Islet precursor cell (in vitro differentiated cells): ENCODE results near the gene BMP7.
"Not testable (repeated sequence)": the region's sequence is repeated elsewhere in the genome, so short reads cannot be mapped to it uniquely, and the experiment has no call there.

Experiments
- DNase-seq: peaks from one replicate; pipeline ENCODE4 v3.0.0-alpha.2; 2018

The BMP7 gene

DNA sequence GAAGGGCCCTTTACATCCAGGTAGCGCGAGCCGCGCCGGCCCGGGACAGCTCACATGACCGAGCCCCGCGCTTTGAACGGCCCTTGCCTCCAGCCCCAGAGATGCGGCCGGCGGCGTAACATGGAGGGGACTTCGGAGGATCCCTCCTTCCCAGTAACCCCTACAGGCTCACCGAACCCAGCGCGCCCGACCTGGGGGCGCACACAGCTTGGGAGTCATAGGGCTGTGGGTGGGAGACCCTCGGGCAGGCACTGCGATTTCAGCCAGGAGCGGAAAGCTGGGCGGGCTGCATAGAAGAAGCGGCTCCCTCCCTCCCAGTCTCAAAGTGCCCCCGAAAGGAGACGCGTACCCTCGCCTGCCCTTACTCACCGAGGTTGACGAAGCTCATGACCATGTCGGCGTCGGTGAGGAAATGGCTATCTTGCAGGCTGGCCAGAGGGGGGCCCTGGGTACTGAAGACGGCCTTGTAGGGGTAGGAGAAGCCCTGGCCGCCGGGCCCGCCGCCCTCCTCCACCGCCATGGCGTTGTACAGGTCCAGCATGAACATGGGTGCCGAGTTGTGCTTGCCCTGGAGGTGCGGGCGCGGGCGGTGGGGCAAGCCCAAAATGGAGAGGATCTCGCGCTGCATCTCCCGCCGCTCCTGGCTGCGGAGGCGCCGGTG is 975 bp downstream of the BMP7 start:
- no peak for DNase-seq

DNA sequence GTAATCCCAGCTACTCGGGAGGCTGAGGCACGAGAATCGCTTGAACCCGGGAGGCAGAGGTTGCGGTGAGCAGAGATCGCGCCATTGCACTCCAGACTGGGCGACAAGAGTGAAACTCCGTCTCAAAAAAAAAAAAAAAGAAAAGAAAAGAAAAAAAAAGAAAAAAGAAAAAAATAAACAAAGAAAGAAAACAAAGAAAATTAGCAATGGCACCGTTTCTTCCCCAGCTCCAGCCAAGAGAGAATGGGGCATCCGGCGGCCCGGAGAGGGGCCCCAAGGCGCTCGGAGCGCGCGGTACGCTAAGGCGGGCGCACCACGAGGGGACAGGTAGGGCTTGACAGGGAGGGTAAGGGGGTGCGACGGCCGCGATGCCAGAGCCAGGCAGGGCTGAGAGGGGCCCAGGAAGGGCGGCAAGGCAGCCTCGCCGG is 1.5 kb downstream of the BMP7 start:
- DNase-seq = not testable (repeated sequence)

DNA sequence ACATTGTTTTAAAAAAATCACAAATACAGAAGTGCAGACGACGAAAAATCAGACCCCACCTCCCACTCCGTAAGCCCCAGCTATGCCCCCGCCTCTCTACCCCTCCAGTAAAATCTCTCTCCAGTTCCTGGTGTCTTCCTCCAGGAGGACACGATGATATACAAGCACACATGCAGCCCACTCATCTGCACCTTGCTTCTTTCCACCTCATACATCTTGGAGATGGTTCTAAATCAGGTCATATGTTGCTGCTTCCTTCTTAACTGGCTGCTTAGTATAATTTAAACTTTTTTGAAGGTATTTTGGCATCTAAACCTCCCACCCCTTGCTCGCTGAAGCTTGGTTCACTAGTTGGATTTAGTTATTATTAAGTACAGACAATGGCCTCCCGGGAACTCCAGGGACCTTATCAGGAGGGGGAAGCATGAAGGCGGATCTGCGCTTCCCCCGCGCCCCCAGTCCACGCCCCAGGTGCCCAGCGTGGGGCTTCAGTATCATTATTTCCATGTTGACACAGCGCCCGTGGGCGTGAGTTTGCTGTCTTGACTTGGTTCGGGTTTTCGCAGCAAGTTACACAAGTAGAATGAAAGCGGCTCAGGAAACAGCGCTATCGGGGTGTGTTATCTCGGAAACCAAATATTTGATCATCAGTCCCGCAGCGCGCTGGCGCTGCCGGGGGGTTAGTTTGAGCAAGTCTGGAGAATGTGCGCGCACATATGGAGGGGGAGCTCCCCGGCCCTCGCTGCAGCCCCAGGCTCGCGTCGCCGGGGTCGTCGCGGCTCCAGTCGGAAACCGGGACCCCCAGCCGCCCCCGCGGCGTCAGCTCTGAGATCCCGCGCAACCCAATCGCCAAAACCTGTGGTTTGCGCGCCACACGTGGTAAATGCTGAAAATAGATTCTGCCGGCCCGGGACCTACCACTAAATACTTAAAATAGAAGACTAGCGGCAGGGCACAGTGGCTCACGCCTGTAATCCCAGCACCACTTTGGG is 2.3 kb downstream of the BMP7 start:
- DNase-seq = no peak

DNA sequence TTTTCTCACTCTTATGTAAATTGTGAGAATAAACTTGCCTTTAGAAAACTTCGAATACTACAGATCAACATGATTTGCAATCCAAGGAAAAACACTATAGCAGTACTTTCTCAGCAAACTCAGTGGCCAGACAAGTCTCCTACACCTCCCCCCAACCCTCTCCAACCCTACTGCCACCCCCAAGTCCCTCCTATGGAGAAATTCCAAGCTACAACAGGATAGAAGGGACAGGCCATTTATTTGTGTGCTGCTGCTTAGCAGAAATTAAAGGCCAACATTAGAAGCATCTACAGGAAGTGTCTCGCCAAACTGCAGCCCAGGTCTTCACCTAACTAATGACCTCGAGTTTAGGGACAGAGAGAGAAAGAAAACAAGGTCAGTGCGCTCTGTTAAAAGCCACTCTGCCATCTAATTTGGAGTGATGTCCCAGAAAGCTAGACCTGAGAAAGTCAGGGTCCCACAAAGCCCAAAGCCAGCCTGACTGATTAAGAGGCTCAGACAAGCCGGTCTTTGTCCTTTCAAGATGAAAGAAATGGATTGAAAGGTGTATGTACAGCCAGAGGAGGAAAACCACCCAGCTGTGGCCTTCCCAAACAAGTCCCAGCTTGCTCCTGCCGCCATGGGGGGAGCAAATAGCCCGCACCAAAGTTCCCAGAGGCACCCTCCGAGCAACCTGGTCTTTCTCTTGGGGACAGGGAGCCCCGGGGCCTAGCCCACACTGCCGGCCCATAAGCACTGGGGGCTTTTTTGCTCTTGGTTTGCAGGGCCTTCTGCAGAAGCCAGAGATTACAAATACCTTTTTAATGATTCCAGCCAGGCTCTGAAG is 3.4 kb downstream of the BMP7 start:
- peak; percentile 81 for DNase-seq

DNA sequence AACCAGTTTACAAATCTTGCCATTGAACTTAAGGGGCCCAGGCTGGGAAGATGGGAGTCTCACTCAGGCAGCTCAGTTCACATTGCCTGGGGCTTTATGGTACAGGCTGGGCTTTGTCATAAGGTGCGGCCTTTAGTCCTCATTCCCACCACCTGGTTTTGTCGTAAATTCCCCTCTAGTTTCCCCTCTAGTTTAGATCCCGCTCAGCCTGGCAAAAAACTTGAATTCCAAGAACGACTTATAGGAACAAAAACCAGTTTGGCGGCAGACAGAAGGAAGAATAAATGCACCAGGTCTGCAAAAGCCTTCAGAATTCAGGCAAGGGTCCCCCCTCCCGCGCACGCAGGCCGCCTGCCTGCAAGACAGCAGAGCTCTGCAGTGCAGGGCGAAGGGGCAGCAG is 4.1 kb downstream of the BMP7 start:
- peak; percentile 76 for DNase-seq

DNA sequence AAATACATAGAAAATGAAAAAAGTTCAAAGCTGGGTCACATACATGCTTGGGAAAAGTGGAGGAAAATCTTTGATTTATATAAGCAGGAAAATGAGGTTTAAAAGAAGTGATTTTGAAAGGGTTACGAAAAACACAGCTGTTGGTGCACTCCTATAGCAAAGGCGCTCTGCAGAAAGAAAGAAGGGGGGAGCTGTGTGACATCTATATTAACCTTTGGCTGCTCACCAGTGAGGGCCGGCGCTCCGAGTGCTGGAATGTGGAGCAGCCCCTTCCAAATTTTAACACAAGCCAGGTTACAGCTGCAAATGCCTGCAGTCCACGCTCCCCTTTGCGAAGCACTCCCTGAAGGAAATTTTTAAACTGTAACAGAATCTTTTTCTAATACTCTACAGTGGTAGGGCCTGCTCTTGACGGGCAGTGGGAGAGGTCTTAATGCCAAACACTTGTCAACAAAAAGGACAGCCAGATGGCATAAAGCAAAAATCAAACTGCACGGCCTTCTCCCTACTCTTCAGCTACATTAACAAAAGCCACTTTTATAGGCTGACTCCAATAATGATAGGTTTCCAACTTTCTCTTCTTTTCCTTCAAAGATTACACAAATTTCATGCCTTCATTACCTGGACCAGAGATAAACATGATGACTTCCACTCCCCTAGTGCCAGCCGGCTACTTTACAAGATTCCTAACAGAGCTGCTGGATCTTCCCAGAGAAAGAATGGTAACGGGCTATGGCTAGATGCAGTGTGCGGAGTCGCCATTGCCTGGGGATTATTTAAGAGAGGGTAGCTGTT is 4.8 kb downstream of the BMP7 start:
- DNase-seq = no peak

DNA sequence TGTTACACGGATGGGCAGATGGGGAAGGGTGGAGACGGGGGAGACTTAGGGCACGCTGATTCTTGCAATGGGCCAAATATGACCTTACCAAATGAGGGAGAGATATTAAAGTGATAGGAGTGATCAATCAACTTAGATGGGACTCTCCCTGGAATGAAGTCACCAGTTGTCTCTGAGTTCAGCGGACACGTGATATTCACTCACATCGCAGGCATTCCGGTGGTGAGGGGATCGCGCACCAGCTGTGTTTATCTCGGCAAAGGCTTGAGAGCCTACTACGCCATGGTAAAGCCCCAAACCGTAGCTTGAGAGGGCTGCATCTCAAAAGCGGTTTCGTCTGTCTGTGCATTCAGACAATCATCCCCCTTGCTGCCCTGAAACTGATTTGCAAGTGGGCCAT is 5.5 kb downstream of the BMP7 start:
- DNase-seq = no peak

DNA sequence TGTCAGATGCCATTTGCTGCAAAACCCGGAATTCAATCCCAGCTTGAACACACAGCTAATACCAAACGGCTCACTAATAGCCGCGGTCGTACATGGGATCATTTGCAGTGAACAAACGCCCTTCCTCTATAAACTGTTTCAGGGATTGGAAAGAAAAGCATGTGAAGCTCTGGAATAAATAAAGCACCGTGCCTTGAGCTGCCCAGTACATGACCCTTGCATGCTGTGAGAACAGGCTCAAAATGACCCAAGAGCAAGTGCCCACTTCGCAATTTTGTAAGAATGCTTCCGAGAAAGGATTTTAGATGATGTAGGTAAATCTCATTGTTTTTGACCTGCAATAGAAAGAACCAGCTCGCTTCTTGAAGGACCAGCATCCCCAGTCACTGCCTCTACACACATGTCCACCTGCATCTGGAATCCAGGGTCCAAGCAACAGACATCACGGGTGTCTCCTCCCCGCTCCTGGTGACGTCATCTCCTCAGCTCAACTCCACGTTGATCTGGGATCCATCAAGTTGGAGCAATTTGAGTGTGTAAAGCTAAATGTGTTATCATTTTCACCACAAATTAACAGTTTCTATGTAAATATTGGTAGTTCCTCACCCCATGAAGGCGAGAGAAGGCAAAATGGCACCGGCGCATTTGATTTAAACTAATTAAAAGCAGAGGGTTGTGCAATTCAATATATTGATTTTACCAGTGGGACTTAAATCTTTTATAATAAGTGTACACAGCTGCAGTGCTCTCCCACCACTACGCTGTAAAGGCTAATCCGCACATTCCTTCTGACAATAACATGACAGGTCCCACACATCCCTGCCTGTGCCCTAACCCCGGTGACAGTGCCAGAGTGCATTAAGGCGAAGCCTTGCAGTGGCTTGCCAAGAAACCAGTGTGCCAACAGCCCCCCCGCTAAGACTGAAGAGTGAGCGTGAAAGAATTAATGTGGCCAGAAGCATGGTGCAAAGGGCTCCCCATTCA is 6.2 kb downstream of the BMP7 start:
- no peak for DNase-seq

DNA sequence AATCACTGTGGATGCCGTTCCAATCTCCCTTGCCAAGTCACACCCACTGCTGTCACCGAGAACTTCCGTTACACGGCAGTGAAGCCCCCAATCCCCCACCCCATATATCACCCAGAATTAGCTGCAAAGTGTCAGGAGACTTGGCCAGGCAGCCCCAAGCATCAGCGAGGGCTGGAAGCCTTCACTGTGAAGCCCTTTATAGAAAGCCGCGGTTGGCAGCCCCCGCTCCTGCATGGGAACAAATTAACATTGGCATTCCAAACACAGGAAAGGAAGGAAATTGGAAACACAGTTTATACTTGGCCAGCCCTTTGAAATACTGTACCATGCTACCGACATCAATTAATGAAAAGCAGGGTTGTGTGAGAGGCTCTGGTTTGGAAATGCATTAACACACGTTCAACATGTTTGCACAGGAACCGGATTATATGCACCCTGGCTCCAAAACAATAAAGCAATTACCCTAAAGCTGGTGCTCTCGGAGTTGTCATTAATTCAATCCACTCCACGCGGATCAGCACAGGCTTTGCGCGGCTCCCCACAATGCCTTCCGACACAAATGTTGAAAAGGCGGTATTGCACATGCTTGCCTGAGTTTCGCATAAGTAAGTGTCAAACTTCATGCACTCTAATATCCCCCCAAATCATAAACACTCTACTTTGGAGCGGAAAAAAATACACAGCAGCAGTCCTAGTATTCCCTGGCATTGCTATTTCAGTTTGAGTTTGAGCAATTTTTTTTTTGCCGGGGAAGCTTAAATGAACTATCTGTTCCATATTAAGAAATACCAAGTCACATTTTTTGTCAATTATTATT is 7.1 kb downstream of the BMP7 start:
- DNase-seq = no peak

DNA sequence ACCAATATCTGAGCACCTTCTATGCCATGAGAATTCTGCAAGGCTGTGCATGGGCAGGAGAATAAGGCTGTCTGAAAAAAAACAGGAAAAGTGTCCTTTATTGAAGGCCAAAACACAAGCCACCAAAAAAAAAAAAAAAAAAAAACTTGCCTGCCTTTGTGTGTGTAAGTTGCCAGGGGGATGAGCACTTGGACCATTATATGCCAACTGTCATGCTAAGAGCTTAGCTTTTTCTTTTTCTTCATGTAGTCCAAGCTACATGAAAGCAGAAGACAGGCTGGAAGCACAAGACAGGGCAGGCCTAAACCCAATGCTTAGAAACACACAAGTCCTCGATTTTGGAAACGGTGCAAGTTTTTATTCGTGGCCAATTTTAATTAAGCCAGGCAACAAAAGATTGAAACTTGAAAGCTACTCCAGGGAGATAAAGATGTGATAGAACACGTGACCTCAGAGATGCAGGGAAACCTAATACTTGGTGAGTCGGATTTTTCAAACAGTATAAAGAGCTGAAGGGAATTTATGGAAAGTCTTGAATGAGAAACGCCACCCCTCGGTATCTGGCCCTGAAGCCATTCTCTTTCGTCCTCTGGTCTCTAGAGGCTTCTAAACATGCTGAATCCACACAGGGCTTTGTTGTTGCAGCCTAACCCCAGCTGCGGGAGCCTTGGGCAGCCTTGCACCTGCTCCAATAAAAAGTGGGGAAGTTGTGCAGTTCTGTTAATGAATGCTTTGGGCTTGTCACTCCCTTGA is 8.6 kb downstream of the BMP7 start:
- DNase-seq = no peak

DNA sequence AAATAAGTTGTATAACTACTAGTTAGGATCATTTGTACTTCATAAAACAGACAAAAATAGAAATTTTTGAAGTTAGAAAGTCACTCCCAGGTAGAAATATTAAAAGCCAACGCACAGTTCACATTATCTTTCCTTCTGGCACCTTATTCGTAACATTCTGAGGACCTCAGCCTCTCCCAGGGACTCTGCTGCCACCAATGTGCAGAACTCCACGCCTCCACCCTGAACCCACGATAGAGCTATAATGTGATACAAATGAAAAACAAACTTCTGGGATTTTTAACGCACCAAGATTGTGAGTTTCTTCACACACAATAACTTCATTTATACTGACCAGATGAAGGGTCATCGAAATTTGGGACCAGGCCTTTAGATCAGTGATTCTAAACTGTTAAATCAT is 9.5 kb downstream of the BMP7 start:
- DNase-seq = no peak

DNA sequence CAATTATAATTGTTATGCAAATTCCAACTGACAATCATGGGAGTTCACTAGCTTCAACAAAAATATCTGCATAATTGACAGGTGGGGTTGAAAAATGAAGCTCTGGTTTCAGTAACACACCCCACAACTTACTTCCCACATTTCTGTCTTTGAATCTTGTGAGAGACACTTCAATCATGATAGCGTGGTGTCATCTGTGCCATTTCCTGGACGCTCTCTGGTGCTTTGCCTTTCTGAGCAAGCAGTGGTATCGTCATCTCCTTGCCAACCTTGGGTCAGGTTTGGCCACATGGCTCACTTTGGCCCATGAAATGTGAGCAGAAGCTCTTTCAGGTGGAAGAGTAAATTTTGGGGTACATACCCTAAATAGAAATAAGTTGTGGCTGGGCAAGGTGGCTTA is 10.2 kb downstream of the BMP7 start:
- no peak for DNase-seq

DNA sequence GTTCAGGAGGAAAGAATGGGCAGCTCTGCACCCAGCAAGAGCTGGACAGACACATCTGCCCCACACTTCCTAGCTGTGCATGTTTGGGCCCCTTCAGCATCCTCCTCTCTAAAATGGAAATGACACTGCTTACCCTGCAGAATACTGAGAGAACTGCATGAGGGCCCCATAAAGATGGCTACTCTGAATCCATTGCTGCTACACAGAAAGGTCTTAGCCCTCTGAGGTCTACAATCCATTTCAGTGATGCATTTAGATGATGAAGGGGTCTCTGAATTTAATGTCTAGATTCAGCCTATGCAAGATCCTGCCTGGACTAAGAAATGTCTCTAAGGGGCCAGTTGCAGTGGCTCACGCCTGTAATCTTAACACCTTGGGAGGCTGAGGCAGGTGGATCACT is 11.3 kb downstream of the BMP7 start:
- no peak for DNase-seq

DNA sequence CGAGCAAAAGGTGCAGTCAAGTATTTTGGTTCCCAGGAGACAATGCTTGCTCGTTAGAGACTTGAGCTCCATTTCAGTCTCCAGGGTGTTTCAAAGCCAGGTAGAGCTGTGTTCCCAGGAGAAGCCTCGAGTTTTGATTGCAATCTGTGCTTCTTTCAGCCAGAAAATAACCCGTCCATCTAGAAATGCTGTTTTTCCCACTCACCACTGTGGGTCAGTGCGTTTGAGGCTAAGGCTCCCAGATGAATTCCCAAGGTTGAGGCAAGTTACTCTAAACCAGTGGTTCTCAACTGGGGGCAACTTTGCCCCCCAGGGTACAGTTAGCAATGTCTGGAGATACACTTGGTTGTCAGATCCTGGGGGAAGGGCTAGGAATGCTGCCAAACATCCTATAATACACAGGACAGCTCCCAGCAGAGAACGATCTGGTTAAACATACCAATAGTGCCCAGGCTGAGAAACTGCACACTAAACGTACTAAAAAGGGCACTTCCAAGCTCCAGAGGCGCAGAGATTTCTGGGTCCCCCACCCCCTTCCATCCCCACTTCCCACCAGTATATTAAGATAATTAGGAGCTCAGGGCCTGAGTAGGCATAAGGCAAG is 13.8 kb downstream of the BMP7 start:
- DNase-seq = no peak

DNA sequence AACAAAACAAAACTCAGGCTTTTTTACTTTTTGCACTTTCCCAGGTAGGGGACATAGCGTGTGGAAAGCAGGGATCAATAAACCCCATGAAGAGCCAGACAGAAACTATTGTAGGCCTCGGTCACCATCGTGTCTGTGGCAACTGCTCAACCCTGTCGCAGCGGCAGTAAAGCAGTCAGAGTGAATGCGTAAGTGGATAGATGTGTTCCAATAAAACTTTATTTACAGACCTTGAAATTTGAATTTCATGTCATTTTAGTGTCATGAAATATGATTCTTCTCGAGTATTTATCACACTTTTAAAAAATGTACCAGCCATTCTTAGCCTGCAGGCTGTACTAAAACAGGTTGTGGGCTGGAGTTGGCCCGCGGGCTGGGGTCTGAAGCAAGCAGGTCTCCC is 14.5 kb downstream of the BMP7 start:
- DNase-seq = no peak

DNA sequence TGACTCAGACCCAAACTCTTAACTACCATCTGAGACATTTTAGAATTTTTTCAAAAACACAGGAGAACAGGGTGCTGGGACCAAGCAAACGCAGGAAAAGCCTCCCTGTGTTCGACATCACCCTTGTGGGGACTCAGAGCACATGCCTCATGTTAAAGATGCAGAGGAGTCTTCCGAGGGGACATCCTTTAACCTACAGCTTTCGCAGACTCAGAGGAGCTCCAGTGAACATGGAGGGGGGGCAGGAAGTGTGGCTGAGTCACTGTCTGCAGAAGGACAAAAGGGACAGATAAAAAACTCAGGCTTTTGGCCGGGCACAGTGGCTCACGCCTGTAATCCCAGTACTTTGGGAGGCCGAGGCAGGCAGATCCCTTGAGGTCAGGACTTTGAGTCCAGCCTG is 15.1 kb downstream of the BMP7 start:
- DNase-seq = peak; percentile 91

DNA sequence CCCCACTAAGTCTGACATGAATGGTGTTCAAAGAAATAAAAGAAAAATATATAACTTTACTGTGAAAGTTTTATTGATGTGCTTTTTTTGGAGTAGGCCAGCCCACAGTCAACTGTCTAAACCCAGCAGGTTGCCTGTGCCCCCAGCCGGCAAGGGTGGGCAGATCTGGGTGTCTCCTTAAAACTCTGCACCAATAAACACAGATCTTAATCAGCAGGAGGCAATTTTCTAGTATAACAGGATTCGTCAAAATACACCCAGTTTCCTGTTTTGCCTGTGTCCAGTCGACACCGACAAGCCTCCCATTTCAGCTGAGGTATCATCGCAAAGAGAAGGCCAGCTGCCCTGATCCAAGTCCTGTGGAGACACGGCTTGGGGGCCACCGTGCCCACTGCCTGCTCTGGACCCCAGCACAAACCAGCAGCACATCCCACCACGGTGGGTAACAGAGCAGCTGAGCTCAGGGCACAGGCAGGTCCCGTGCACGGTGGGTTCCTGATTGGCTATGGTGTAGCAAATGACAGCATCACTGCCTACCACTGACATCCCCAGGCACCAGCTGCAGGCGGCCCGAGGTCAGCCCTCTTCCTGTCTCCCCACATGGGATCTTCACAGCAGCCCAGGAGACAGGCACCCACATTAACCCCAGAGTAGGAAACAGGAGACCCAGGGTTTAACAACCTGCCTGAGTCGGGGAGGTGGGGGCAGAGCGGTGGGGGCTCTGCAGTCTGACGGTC is 15.7 kb downstream of the BMP7 start:
- peak; percentile 84 for DNase-seq

DNA sequence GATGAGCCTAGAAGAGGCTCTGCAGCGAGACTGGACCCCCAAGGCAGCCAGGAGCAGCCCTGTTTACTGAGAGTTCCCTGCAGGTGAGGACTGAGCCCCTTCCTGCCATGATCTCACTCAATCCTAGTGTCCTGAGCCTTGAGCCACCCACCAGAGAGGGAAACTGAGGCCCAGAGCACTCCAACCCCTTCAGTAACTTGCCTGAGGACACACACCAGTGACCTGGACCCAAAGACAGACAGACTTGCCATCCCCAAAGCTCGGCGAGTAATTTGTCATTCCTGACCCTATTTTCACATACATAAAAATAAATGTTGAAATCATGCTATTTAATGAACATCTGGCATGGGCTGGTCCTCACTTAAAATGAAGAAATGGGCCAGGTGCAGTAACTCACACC is 16.7 kb downstream of the BMP7 start:
- no peak for DNase-seq
